ENCODE results near the gene IMPG1.

IMPG1 gene, protein sequence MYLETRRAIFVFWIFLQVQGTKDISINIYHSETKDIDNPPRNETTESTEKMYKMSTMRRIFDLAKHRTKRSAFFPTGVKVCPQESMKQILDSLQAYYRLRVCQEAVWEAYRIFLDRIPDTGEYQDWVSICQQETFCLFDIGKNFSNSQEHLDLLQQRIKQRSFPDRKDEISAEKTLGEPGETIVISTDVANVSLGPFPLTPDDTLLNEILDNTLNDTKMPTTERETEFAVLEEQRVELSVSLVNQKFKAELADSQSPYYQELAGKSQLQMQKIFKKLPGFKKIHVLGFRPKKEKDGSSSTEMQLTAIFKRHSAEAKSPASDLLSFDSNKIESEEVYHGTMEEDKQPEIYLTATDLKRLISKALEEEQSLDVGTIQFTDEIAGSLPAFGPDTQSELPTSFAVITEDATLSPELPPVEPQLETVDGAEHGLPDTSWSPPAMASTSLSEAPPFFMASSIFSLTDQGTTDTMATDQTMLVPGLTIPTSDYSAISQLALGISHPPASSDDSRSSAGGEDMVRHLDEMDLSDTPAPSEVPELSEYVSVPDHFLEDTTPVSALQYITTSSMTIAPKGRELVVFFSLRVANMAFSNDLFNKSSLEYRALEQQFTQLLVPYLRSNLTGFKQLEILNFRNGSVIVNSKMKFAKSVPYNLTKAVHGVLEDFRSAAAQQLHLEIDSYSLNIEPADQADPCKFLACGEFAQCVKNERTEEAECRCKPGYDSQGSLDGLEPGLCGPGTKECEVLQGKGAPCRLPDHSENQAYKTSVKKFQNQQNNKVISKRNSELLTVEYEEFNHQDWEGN
- long read RNA-seq, result 0 reads

DNA sequence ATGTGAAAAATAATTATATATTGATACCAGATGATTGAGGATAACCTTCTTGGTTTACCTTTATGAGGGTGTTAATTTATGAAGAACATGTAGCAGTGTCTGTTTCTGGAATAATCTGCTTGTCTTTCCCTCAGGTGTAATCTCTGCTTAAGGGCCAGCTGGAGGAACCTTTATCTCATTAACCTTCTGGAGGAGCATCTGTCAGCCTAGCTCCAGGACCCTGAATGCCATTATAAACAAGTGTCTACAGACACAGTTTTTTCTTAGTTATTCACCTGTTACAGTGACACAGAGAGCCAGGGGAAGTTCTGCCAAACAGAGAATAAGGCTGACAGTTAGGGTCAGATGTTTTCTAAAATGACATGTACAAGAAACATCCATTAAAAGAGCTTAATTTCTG, at the start of gene IMPG1:
IMPG1 (minus strand) TSS at position 101 of the 400 bp plus-strand sequence. CDS start 174 bp downstream, outside the sequence.
- DNase-seq (ENCODE audit: low read depth in 1 of 2, low spot score in 1 of 2), result no peak
- no peak for TF ChIP-seq SPI1 (IDR thresholded peaks at IDR 0.05; ENCODE audit: borderline replicate concordance, low read depth)
- no peak for TF ChIP-seq POLR2AphosphoS5 (IDR thresholded peaks at IDR 0.05; ENCODE audit: low read depth)
- TF ChIP-seq, protein P1, sequence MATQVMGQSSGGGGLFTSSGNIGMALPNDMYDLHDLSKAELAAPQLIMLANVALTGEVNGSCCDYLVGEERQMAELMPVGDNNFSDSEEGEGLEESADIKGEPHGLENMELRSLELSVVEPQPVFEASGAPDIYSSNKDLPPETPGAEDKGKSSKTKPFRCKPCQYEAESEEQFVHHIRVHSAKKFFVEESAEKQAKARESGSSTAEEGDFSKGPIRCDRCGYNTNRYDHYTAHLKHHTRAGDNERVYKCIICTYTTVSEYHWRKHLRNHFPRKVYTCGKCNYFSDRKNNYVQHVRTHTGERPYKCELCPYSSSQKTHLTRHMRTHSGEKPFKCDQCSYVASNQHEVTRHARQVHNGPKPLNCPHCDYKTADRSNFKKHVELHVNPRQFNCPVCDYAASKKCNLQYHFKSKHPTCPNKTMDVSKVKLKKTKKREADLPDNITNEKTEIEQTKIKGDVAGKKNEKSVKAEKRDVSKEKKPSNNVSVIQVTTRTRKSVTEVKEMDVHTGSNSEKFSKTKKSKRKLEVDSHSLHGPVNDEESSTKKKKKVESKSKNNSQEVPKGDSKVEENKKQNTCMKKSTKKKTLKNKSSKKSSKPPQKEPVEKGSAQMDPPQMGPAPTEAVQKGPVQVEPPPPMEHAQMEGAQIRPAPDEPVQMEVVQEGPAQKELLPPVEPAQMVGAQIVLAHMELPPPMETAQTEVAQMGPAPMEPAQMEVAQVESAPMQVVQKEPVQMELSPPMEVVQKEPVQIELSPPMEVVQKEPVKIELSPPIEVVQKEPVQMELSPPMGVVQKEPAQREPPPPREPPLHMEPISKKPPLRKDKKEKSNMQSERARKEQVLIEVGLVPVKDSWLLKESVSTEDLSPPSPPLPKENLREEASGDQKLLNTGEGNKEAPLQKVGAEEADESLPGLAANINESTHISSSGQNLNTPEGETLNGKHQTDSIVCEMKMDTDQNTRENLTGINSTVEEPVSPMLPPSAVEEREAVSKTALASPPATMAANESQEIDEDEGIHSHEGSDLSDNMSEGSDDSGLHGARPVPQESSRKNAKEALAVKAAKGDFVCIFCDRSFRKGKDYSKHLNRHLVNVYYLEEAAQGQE (IDR thresholded peaks at IDR 0.05; ENCODE audit: insufficient replicate concordance, low read depth), result no peak
- H3K4me3 ChIP-seq (replicated peaks; ENCODE audit: insufficient read depth, low read length), result no peak within 1 kb of the TSS

DNA sequence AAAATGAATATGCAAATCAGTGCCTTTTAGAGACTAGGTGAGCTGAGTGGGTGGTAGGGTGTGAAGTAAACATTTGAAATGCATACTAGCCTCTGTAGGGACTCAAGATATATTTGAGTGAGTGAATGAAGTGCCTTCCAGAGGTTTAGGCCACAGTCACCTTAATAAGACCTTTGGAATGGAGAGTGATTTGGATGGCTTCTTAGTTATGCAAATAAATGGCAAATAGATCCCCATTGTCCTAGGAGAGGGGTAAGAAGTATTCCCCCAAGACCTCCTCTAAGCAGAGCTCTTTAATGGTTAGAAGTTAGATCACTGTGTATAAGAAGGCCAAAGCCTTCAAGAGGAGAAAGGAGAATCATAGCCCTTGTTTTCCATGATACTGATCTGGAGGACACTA, 47.8 kb upstream of the IMPG1 start:
- no peak for DNase-seq (ENCODE audit: low read depth in 1 of 2, low spot score in 1 of 2)
- no peaks in the 10 kb centered on the region for H3K27me3 ChIP-seq (ENCODE audit: insufficient read depth, poor library complexity, severe bottlenecking)
- TF ChIP-seq GABPA (IDR thresholded peaks at IDR 0.05; ENCODE audit: low read depth) (no peak), SPI1 (IDR thresholded peaks at IDR 0.05; ENCODE audit: borderline replicate concordance, low read depth) (no peak), POLR2AphosphoS5 (IDR thresholded peaks at IDR 0.05; ENCODE audit: low read depth) (no peak)
- TF ChIP-seq, protein P2, sequence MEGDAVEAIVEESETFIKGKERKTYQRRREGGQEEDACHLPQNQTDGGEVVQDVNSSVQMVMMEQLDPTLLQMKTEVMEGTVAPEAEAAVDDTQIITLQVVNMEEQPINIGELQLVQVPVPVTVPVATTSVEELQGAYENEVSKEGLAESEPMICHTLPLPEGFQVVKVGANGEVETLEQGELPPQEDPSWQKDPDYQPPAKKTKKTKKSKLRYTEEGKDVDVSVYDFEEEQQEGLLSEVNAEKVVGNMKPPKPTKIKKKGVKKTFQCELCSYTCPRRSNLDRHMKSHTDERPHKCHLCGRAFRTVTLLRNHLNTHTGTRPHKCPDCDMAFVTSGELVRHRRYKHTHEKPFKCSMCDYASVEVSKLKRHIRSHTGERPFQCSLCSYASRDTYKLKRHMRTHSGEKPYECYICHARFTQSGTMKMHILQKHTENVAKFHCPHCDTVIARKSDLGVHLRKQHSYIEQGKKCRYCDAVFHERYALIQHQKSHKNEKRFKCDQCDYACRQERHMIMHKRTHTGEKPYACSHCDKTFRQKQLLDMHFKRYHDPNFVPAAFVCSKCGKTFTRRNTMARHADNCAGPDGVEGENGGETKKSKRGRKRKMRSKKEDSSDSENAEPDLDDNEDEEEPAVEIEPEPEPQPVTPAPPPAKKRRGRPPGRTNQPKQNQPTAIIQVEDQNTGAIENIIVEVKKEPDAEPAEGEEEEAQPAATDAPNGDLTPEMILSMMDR (IDR thresholded peaks at IDR 0.05; ENCODE audit: insufficient read depth, low read length), result no peak
- TF ChIP-seq, protein P1 (IDR thresholded peaks at IDR 0.05; ENCODE audit: insufficient replicate concordance, low read depth), result no peak
- H3K27ac ChIP-seq (replicated peaks), result no peak overlapping the region
- H3K4me3 ChIP-seq (replicated peaks; ENCODE audit: insufficient read depth, low read length), result no peak overlapping the region

More for the DNA sequence above, at the start of gene IMPG1:
- Histone ChIP-seq H3K27me3 (ENCODE audit: insufficient read depth, poor library complexity, severe bottlenecking) (no peaks in the 10 kb centered on the region), H3K27ac (replicated peaks) (no peak within 1 kb of the TSS)

DNA sequence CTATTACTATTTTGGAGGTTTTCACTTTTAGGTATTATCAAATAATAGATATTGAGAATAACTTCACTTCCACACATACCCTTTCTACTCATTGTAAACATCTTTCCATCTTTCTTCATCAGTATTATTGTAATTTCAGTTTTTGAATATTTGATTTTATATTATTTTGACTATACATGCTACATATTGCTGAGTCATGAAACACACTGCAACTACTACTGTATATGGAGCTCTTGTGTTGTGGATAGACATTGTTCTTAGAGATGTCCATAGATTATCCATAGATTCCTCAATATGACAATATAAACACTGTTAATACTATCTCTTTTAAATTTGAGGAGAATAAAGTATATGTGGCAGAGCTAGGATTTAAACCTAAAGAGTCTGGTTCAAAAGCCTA, 819 bp upstream of the IMPG1 start:
- Histone ChIP-seq H3K27me3 (ENCODE audit: insufficient read depth, poor library complexity, severe bottlenecking) (no peaks in the 10 kb centered on the region), H3K4me3 (replicated peaks; ENCODE audit: insufficient read depth, low read length) (no peak overlapping the region), H3K27ac (replicated peaks) (no peak overlapping the region)
- DNase-seq (ENCODE audit: low read depth in 1 of 2, low spot score in 1 of 2), result no peak
- no peak for TF ChIP-seq SPI1 (IDR thresholded peaks at IDR 0.05; ENCODE audit: borderline replicate concordance, low read depth)
- TF ChIP-seq, protein P1 (IDR thresholded peaks at IDR 0.05; ENCODE audit: insufficient replicate concordance, low read depth), result no peak
- TF ChIP-seq, protein P2 (IDR thresholded peaks at IDR 0.05; ENCODE audit: insufficient read depth, low read length), result no peak
- no peak for TF ChIP-seq GABPA (IDR thresholded peaks at IDR 0.05; ENCODE audit: low read depth)
- no peak for TF ChIP-seq POLR2AphosphoS5 (IDR thresholded peaks at IDR 0.05; ENCODE audit: low read depth)

Data from HL-60 (cell line).